ENCODE results near the gene SORBS2. TPM values are rescaled to one million over a fixed set of nuclear protein-coding genes. Genes with fewer than 3 reads are reported as not detected.

SORBS2 gene
- total RNA-seq, 1 experiment from 2014 or later, result 0.34 TPM

DNA sequence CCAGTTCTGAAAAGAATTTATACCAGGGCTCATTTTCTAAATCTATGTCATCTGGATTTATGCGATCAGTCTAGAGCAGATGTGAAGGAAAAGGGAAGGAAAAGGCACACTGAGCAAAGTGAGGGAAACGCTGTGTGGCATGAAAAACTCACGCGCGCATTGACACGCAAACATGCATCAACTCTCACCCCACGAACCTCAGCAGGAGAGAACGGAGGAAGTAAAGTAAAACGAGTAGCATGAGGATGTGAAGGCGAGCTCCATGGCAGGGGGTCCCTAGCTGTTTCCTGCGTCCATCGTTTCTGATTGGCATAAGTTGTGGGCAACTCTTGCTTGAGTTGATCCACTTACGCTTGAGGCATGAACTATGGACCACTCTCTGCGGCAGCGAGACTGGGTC is 173.9 kb downstream of the SORBS2 start:
- ATAC-seq (no peak), DNase-seq (ENCODE audit: low read depth, low spot score) (no peak)
- Histone ChIP-seq H3K4me2 (ENCODE audit: low read length) (no peak overlapping the region), H3K79me2 (ENCODE audit: insufficient read depth, low read length) (no peaks in the 10 kb centered on the region), H4K20me1 (ENCODE audit: insufficient read depth) (no peaks in the 10 kb centered on the region), H3K9me3 (ENCODE audit: control insufficient read depth in 1 of 2, insufficient read depth in 1 of 2, low read depth in 1 of 2, low read length in 2 of 2) (no peaks in the 10 kb centered on the region), H3K27ac (ENCODE audit: low read depth, low read length) (no peak overlapping the region), H3K4me3 (replicated peaks in 1 of 2; ENCODE audit: low read depth in 1 of 2, low read length in 2 of 2) (no peak overlapping the region), H3K36me3 (ENCODE audit: control insufficient read depth in 1 of 2, insufficient read depth in 2 of 2, low read length in 2 of 2) (no peaks in the 10 kb centered on the region), H3K27me3 (ENCODE audit: insufficient read depth, low read length) (no peaks in the 10 kb centered on the region), H2AFZ (ENCODE audit: low read depth, low read length, poor library complexity, severe bottlenecking) (no peak overlapping the region), H3K9ac (ENCODE audit: low read length) (no peak overlapping the region), H3K9me2 (ENCODE audit: insufficient read depth) (no peaks in the 10 kb centered on the region), H3K4me1 (ENCODE audit: control insufficient read depth in 1 of 2, insufficient read depth in 2 of 2, low read length in 2 of 2) (no peaks in the 10 kb centered on the region)
- ChIA-PET RAD21 (ENCODE audit: low non-redundant PET in 1 of 2, low total read pairs in 2 of 2, uncharacterized antibody in 2 of 2, unreplicated experiment in 2 of 2) (no interaction called here), POLR2A (no interaction called here), CTCF (interaction anchor here (1.6 kb wide), 1 partner anchor 400 kb away, joined by 5 read pairs; no protein-coding TSS in a partner anchor)
- intact Hi-C loops (cut with micrococcal nuclease), result no loop called here
- no TSS peak for BruUV-seq (replicated peaks)
- no peak for TF ChIP-seq SRF (IDR thresholded peaks at IDR 0.05; ENCODE audit: low read depth)
- TF ChIP-seq CEBPB (IDR thresholded peaks at IDR 0.05; ENCODE audit: low read depth), result no peak
- TF ChIP-seq SP1 (IDR thresholded peaks at IDR 0.05; ENCODE audit: low read depth), result no peak
- no peak for TF ChIP-seq YY1 (IDR thresholded peaks at IDR 0.05; ENCODE audit: extremely low read depth, insufficient replicate concordance, low read depth, low read length)
- TF ChIP-seq FOSL1 (IDR thresholded peaks at IDR 0.05; ENCODE audit: low read depth), result no peak
- no peak for TF ChIP-seq ELF1 (IDR thresholded peaks at IDR 0.05; ENCODE audit: borderline replicate concordance, low read depth)
- no peak for TF ChIP-seq JUND (IDR thresholded peaks at IDR 0.05)
- no peak for TF ChIP-seq ZFX (IDR thresholded peaks at IDR 0.05)
- TF ChIP-seq, protein P1, sequence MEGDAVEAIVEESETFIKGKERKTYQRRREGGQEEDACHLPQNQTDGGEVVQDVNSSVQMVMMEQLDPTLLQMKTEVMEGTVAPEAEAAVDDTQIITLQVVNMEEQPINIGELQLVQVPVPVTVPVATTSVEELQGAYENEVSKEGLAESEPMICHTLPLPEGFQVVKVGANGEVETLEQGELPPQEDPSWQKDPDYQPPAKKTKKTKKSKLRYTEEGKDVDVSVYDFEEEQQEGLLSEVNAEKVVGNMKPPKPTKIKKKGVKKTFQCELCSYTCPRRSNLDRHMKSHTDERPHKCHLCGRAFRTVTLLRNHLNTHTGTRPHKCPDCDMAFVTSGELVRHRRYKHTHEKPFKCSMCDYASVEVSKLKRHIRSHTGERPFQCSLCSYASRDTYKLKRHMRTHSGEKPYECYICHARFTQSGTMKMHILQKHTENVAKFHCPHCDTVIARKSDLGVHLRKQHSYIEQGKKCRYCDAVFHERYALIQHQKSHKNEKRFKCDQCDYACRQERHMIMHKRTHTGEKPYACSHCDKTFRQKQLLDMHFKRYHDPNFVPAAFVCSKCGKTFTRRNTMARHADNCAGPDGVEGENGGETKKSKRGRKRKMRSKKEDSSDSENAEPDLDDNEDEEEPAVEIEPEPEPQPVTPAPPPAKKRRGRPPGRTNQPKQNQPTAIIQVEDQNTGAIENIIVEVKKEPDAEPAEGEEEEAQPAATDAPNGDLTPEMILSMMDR (IDR thresholded peaks at IDR 0.05 in 2 of 3, conservative IDR thresholded peaks at IDR 0.05 in 1 of 3; ENCODE audit: borderline replicate concordance in 1 of 3, insufficient read depth in 1 of 3, low read depth in 2 of 3, low read length in 2 of 3), result no peak
- TF ChIP-seq CBX3 (IDR thresholded peaks at IDR 0.05; ENCODE audit: low read depth), result no peak
- TF ChIP-seq EZH2 (IDR thresholded peaks at IDR 0.05), result no peak
- TF ChIP-seq EGR1 (IDR thresholded peaks at IDR 0.05; ENCODE audit: low read depth), result no peak
- no peak for TF ChIP-seq SIN3A (IDR thresholded peaks at IDR 0.05; ENCODE audit: low read depth)
